Kidney epithelial cell (primary cell): Measurements from ENCODE around the gene TMEM8B. TPM values are rescaled to one million over a fixed set of nuclear protein-coding genes. Genes with fewer than 3 reads are reported as not detected.

Experiments
- DNase-seq: peaks from one replicate; pipeline ENCODE4 v3.0.0-alpha.2; 2010; ENCODE audit warnings: low read depth
- H3K27me3 ChIP-seq: 2 replicates; pipeline ENCODE4 v1.6.0; 2011; ENCODE audit warnings: low read length; ENCODE audit not compliant: control insufficient read depth, insufficient read depth
- H3K36me3 ChIP-seq: 2 replicates; pipeline ENCODE4 v1.5.1; 2011; ENCODE audit warnings: low read length; ENCODE audit not compliant: control insufficient read depth, insufficient read depth
- H3K4me3 ChIP-seq: 2 replicates; pipeline ENCODE4 v1.5.1; 2011; ENCODE audit warnings: low read depth, mild to moderate bottlenecking, control low read depth, low read length
- CTCF ChIP-seq: IDR thresholded peaks from 2 replicates; pipeline ENCODE4 v1.5.1; 2011; ENCODE audit warnings: mild to moderate bottlenecking, moderate library complexity, low read length, control low read depth, inconsistent platforms; ENCODE audit not compliant: insufficient read depth, poor library complexity, severe bottlenecking
- total RNA-seq: library from RNA; depleted of rRNA; stranded (reverse); fragments of >200 nt; gene quantifications from 2 replicates; pipeline ENCODE4 v1.2.3, GENCODE V29; 2015

Gene TMEM8B
- total RNA-seq, 1 donor from 2014 or later = 5.9 TPM

GRCh38 chr9:35834260-35835215 is 5.5 kb downstream of the TMEM8B start:
- Histone ChIP-seq H3K27me3 (no peaks in the 10 kb centered on the region), H3K36me3 (no peaks in the 10 kb centered on the region), H3K4me3 (no peak overlapping the region)
- no peak for TF ChIP-seq CTCF
- no peak for DNase-seq

GRCh38 chr9:35835216-35835632 is 6.2 kb downstream of the TMEM8B start:
- DNase-seq = no peak
- Histone ChIP-seq H3K4me3 (no peak overlapping the region), H3K36me3 (no peaks in the 10 kb centered on the region), H3K27me3 (no peaks in the 10 kb centered on the region)
- TF ChIP-seq CTCF = peak; percentile 18

GRCh38 chr9:35835766-35836165 is 6.7 kb downstream of the TMEM8B start:
- Histone ChIP-seq H3K27me3 (no peaks in the 10 kb centered on the region), H3K36me3 (no peaks in the 10 kb centered on the region), H3K4me3 (no peak overlapping the region)
- no peak for DNase-seq
- no peak for TF ChIP-seq CTCF

- Histone ChIP-seq H3K4me3 (no peak overlapping the region), H3K27me3 (no peaks in the 10 kb centered on the region), H3K36me3 (no peaks in the 10 kb centered on the region)
- no peak for DNase-seq
- no peak for TF ChIP-seq CTCF
These were observed 7.6 kb downstream of the TMEM8B start for GRCh38 chr9:35836595-35836994.

GRCh38 chr9:35839926-35840325 is 10.9 kb downstream of the TMEM8B start:
- Histone ChIP-seq H3K36me3 (no peaks in the 10 kb centered on the region), H3K4me3 (no peak overlapping the region), H3K27me3 (no peaks in the 10 kb centered on the region)
- no peak for TF ChIP-seq CTCF
- no peak for DNase-seq
